ENCODE data around the gene BRCA2.

The BRCA2 gene

DNA sequence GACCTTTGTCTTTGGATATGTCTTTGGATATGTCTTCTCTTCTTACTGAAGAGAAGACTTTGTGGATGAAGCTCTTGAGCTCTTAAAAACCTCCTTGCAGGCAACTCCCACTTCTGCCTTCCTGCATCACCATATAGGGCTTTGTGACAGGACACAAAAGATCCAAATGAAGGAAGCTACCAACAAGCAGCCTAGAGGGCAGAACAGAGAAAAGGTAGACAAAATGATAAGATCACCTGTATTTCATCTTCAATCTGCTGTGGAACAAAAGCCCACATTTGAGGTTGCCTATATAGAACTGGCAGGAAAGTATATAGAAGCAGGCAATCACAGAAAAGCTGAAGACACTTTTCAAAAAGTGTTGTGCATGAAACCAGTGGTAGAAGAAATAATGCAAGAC, 70.1 kb downstream of the BRCA2 start:
- DNase-seq (ENCODE audit: low read depth) = no peak

DNA sequence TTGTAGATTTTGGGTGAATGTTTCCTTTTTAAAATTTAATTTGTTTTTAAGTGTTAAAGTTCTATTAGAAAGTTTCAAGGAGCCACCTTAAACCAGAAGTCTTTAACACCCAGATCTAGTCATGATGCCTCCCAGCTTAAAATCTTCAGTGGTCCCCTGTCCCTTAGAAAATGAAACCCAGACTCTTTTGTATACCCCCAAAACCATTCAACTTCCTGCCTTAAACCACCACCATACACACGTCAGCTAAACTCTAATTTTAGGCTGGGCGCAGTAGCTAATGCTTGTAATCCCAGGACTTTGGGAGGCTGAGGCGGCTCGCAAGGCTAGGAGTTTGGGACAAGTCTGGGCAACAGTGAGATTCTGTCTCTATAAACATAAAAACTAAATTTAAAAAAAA, 74.7 kb downstream of the BRCA2 start:
- no peak for DNase-seq (ENCODE audit: low read depth)

DNA sequence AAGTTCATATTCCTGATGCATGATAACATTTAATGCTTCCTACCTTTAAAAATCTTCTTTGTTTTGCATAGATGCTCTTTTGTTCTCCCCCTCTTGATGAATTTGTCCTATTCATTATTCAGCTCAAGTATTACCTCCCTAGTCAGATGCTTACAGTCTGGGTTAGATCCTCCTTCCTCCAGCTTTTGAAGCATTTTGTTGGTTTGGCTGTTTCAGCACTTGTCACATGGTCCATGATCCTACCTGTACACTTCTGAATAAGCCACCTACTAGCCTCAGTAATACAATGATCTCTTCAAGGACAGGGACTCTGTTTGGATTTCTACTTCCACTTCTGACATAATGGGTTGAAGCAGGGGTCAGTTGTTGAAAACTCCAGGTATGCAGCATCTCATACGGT, 75.2 kb downstream of the BRCA2 start:
- DNase-seq (ENCODE audit: low read depth) = no peak

DNA sequence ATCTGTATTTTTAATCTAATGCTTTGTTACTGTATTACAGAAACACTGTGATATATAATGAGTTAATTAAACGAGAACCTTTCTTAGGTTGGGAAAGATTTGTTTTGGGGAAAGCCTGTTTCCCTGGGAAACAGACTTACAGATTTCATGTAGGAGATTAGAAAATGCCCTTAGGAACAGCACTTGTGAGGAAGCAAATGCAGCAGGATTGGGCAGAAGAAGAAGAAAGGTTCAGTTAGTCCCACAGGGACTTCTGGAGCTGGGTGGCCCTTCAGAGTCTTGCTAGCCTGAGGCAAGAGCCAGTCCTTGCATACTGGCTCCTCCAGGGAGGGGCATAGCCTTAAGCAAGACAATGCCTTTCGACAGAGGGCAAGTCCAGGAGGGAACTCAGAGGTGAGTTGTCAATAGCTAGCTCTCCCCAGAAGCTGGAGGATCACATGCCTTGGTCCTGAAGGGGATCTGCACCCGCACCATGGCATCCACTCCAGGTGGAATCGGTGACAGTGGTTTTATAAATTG, 75.9 kb downstream of the BRCA2 start:
- DNase-seq (ENCODE audit: low read depth) = no peak

DNA sequence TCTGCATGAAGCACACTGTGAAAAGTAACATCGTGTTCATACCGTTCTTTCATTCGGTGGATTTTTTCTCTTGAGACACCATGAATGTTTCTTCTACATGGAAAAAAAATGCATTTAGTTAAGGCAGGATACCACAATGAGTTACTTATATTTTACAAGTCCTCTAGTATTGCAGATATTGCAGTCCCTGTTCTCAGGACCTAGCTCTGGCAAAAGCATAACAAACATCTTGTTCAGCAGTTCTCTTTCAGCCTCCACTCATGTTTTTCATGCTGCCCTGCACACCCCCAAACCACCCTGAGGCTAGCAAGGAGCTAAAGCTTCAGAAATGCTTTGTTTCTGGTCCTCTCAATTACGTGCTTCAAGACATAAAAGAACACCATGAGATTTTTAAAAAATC, 87.8 kb downstream of the BRCA2 start:
- DNase-seq (ENCODE audit: low read depth) = no peak

DNA sequence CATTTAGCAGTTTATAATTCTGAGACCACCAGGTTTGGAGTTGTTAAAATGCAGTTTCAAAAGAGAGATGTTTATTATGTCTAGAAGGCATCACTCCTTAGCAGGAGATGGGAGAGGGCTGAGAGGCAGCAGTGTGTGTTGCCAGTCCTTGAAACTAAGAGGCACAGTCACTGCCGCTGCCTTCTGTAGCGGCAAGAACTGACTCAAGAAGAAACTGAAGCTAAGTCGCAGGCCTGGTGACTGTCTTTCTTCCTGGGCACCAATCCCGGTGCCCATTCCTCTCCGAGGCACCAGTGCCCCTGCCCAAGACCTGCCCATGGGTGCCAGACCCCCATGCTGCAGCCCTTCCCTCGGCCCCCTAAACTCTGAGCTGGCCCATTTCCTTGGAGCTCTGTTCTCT, 92.5 kb downstream of the BRCA2 start:
- no peak for DNase-seq (ENCODE audit: low read depth)

DNA sequence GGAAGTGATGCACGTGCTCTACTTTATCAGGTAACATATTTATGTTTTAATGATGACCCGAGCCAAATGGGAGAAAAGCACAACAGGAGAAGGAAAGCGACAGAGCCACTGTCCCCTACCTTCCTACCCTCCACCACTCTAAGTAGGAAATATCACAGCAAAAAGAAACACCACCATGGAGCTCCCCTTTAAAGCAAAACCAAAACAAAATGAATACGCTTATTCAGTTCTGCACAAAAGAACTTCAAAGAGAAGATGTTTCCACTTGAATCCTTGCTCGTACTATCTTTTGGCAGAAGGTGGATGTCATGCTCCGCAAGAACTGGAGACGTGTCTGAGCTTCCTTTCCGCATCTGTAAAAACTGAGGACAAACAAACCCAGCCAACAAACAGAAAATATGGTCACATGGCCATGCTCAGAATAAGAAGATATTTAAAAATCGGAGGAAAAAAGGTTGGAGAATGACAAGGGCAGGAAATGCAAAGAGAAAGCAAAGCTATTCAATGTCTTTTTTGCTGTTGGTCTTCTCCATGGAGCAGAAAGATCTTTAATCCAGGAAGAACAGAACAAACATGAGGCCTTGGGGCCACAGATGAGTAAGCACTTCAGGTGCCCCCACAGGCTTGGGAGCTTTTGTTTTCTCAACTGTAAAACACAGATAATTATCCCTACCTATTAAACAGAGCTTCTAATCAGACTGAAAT, 93.1 kb downstream of the BRCA2 start:
- DNase-seq (ENCODE audit: low read depth) = no peak

DNA sequence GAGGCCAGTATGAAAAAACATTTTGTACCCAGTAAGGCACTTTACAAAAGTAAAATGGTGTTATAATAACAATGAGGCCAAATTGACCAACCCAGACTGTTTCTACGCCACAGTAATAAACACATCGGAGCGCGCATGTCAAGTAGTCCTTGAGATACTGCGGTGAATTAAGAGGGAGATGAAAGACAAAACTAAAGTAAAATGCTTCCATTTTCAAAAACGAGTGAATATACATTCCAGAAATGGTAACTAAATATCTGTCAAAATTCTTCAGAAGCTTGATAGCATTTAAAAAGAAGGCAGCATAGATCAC, 93.6 kb downstream of the BRCA2 start:
- DNase-seq (ENCODE audit: low read depth) = no peak

DNA sequence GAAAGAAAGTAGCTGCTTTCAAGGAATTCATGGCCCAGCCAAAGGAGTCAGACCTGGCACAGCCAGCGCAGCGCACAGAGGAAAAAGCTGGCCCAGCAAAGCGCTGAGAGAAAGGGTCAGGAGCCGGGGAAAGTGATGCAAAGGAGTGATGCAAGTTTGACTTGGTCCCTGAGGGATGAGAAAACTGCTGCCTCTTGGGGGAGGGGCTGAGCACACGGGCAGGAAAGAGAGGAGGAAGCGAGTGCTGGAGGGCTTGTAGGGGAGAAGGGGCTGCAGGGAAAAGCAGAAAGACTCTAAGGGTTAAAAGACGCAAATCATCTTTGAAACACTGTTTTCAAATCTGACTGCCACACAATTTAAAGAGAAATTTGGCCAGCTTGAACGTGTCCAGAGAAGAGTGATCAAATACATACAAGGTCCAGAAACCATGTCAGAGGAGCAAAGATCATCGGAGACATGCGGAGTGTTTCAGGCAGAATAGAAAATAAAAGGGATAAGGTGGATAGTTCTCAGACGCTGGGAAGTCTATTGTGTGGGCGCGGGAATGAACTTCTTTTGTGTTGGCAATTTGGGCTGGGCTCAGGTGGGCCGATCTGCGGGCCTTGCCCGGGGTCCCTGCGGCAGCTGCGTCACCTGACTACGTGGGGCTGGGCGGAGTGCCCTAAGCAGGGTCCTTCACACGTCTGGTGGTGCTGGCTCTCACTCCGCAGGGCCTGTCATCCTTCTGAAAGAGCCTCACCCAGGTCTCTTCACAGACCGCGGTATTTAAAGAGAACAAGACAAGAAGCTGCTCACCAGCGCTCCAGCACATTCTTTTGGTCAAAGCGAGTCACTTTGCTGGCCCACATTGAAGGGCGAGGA, 94.5 kb downstream of the BRCA2 start:
- DNase-seq (ENCODE audit: low read depth) = peak; percentile 74

DNA sequence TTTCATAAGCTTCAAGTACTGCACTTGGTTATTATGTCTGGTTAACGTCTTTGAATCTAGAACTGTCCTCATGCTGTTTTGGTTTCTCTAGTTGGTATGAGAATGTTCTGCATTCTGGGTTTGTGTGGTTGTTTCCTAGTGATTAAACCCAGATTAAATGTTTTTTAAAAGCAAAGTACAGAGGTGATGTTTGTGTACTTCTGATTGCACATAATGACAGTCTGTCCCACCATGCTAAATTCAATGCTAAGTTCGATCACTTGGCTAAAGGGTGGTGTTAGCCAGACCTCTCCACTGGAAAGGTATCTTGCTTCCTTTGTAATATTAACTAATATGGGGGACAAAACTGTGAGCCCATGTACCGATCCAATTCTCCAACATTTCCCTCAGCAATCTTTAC, 98.0 kb downstream of the BRCA2 start:
- no peak for DNase-seq (ENCODE audit: low read depth)

DNA sequence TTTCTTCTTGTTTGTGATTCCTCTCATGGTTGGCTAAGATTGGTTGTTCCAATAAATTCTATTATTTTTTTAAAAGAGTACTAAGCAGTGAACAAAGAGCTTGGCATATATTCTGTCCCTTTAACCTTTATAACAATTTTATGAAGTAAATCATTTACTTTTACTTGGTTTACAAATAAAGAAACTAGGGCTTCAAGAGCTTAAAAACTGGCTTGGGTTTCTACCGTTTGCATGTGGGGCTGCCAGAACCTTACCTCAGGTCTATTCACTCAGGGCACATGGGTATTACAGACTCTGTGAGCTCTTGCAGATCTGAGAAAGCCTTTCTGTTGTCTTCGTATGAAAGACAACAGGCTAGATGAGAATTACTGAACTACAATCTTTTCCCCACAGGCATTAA, 99.3 kb downstream of the BRCA2 start:
- no peak for DNase-seq (ENCODE audit: low read depth)

DNA sequence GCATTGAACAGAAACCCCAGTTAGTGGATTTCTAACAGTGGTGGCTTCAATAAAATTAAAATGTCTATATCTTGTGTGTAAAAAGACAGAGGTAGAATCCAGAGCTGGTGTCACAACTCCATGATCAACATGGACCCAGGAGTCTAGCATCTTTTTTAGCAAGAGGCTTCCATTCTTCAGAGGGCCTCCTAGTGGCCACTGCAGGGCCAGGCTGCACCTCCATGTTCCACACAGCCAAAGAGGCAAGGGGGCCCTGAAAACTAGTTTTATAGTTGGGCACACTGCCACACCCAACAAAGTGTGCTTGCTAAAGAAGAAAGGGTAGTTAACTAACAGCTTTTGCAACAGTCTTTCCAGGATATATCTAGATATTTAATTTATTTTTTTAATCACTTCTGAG, 99.7 kb downstream of the BRCA2 start:
- DNase-seq (ENCODE audit: low read depth) = no peak

DNA sequence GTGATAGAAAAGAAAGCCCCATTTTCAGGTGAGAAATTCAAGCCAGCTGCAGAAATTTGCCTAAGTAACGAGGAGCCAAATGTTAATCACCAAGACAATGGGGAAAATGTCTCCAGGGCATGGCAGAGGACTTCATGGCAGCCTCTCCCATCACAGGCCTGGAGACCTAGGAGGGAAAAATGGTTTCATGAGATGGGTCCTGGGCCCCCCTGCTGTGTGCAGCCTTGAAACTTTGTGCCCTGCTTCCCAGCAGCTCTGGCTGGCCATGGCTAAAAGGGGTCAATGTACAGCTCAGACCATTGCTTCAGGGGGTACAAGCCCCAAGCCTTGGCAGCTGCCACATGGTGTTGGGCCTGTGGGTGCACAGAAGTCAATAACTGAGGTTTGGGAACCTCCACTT, 102.7 kb downstream of the BRCA2 start:
- no peak for DNase-seq (ENCODE audit: low read depth)

DNA sequence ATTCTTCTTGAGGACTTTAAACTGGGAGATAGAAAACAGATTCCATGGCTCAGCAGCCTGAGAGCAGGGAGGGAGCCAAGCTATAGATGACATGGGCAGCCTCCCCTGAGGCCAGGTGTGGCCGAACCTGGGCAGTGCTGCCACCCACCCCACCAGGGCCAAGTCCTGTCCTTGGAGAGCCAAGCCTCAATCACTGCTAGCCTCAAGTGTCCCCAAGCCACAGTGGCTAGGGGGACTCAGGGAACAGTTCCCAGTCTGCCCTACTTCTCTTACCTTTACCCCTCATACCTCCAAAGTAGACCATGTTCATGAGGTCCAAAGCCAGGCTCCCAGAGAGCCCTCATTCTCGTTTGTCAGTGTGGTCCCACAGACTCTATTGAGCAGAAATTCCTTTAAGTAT, 104.6 kb downstream of the BRCA2 start:
- no peak for DNase-seq (ENCODE audit: low read depth)

DNA sequence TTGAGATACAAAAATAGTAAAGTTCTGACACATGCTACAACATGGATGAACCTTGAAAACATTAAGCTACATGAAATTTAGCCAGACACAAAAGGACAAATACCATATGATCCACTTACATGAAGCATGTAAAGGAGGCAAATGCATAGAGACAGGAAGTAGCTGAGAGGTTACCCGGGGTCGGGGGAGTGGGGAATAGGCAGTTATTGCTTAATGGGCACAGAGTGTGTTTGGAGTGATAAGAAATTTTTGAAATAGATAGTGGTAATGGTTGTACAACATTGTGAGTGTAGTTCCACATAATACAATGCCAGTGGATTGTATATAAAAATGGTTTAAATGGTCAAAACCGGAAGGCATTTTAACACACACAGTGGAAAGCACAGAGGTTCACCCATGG, 108.3 kb downstream of the BRCA2 start:
- DNase-seq (ENCODE audit: low read depth) = no peak

DNA sequence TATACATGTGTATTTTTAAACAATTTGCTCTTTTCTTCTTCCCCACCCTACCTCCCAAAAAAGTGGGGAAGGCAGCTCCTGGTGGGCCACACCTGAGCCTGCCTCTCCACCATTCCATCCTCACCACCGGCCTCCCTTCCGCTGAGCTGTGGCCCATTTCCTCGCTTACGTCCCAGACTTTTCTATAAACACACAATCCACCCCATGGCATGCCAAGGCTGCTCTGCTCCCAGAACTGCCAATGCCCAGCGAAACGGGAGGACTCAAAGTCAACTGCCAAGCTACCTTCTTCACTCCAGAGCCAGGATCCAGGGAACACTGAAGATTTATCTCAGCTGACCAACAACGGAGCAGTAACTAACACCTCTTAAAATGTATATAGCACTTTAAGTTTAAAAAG, 109.8 kb downstream of the BRCA2 start:
- no peak for DNase-seq (ENCODE audit: low read depth)

DNA sequence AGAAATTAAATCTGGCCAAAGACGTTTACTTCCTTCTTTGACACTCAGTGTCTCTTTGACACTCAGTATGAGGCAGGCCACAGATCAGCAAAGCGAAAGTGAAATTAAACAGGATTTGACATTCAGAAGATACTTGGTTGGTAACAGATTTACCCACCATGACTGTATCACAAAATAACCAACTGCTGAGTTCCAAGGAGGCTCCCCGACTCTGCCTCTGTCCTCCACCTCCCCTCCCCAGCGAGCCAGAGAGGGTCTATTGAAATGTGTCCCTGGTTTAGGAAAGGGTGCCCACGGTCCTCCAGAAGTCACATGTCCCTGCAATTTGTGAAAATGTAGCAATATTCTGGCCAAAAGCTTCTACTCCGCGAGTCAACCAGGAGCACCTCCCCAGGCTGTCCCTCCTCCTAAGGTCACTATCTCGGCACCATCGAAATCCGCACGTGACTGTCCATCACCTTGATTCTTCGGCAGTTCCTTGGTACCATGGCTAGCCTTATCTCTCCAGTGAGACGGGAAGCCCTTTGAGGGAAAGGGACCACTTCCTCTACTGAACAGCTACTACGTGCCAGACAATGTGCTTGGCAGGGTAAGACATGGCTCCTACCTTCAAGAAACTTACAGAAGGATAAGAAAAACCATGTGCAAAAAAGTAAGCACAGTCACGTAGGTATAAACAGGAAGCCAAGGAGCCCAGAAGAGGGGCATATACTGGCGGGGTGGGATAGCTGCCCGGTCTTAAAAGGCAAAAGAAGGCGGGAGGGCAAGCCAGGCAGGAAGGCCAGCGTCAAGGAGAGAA, 111.1 kb downstream of the BRCA2 start:
- no peak for DNase-seq (ENCODE audit: low read depth)

DNA sequence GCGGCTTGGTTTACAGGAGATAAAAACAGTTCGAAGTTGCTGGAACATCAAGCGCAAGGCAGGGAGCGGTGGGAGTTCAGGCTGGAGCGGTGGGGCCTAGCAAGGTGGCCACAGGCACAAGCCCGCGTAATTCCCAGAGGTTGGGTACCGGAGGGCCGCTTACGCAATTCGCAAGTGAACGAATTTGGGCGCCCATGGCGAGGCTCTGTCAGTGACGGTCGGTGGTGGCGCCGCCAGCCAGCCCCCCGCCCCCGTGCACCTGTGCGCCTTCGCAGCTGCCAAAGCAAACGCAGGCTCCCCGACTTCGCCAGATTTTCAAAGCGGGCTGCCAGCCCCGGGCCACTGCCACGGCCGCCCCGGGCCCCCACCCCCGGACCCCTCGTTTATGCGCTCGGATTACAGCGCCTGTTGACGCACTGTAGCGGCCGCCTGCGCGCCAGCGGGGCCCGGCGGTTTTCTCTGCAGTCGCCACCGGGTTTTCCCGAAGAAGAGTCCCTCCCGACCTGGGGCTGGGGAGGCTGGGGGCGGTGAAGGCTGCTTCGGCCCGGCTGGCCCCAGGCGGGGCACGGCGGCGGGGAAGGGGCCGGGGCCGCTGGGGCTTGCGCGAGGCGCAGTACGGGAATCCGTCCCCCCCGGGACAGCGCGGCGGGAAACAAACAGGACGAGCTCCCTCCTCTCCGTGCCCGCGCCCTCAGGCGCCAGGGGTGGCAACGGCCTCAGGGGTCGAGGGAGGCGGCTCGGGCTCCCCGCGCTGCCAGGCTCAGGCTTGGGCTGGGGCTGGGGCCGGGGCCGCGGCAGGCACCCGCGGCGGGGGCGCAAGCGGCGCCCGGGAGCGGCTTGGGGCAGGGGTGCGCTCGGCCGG, 111.9 kb downstream of the BRCA2 start:
- no peak for DNase-seq (ENCODE audit: low read depth)

DNA sequence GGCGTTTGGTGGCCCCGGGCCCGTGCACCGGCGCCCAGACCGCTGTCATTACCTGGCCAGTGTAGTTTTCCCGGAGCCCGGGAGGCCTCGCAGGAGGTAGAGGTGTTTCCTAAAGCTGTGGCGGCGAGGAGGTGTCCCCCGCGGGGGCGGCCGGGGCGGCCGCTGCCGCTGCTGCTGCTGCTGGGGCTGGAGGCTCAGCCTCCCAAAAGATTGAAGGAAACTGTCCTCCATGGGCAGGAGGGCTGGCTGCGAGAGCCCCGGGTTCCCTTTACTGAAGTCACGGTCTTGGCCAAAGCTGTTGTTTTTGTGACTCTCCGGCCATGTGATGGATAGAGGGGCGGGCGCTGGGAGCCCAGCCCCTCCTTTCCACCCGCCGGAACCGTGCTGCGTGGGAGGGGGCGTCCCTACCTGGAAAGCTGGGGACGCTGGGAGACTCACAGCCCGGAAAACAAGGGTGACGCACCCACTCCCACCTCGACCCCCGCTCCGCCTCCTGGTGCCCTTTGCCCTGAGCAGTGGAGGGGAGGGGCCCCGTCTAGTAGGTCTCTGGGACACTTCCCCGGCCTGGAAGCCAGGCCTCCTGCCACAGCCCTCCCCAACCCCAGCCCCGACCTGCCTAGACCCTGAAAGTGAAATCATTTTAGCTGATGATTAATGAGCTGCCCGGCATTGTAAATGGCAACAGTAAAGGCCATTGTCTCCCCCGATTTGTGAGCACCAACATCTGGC, 112.7 kb downstream of the BRCA2 start, which contains the start of gene N4BP2L1:
Gene N4BP2L1, minus strand, starts transcription at position 279 of the 729 bp plus-strand sequence. Its CDS starts 48 bp downstream, at position 231.
- DNase-seq (ENCODE audit: low read depth) = no peak

DNA sequence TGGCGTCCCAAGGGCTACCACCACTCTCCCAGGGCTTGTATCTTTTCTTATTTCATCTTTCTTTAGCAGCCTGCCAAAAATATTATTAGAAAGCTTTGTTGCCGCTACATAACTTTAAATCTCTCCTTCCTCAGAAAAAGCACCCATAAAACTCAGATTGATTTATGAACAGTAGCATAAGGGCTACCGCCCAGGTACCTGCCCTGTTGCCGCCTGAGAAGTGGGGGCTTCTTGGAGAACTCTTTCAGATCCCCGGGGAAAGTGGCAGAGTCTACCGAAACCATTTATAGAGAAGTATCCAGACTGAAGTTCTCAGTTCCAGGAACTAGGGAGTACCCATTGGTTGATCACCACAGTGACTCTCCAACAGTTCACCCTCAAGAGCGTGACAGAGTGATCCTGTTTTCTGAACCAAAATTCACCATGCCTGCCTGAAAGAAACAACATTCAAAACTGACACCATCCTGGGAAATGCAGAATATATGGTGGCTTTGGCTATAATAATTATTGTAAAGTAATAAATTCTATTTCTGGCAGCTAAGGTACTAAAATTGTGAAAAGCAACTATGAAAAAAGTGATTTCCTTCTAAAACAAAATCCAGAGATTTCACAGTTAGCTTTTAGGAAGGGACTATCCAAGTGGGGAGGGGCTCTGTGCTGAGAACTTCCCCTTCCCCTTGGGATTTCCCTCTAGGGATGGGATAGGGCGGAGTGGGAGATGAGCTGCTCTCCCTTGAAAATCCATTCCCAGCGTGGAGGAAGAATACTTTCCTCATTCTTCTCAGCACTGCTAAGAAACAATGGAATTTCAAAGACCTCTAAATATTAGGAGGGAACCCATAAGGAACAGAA, 113.5 kb downstream of the BRCA2 start:
- DNase-seq (ENCODE audit: low read depth) = no peak
